ENCODE measurements around the gene USHBP1. TPM values are rescaled to one million over a fixed set of nuclear protein-coding genes. Genes with fewer than 3 reads are reported as not detected.
A peak's percentile ranks its signal among the peaks of the same experiment; 100 is the strongest.

USHBP1 gene
- total RNA-seq, 1 donor from 2014 or later, result not detected

DNA sequence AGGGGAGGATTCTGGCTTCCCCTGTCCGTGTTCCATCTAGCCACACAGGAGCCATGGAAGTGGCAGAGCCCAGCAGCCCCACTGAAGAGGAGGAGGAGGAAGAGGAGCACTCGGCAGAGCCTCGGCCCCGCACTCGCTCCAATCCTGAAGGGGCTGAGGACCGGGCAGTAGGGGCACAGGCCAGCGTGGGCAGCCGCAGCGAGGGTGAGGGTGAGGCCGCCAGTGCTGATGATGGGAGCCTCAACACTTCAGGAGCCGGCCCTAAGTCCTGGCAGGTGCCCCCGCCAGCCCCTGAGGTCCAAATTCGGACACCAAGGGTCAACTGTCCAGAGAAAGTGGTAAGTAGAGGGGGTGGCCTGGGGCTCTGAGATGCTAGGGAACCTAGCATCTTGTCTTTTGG, 4.2 kb upstream of the USHBP1 start:
- Mint-ChIP-seq H3K4me3 (ENCODE audit: unreplicated experiment) (peak overlapping the region; percentile 84), H3K4me1 (ENCODE audit: unreplicated experiment) (peaks cover 7% of the 10 kb centered on the region), H3K27me3 (ENCODE audit: unreplicated experiment) (no peaks in the 10 kb centered on the region), H3K27ac (ENCODE audit: unreplicated experiment) (no peak overlapping the region), H3K36me3 (ENCODE audit: unreplicated experiment) (peaks cover 11% of the 10 kb centered on the region), H3K9me3 (ENCODE audit: unreplicated experiment) (no peaks in the 10 kb centered on the region)
- TF ChIP-seq, protein P1, sequence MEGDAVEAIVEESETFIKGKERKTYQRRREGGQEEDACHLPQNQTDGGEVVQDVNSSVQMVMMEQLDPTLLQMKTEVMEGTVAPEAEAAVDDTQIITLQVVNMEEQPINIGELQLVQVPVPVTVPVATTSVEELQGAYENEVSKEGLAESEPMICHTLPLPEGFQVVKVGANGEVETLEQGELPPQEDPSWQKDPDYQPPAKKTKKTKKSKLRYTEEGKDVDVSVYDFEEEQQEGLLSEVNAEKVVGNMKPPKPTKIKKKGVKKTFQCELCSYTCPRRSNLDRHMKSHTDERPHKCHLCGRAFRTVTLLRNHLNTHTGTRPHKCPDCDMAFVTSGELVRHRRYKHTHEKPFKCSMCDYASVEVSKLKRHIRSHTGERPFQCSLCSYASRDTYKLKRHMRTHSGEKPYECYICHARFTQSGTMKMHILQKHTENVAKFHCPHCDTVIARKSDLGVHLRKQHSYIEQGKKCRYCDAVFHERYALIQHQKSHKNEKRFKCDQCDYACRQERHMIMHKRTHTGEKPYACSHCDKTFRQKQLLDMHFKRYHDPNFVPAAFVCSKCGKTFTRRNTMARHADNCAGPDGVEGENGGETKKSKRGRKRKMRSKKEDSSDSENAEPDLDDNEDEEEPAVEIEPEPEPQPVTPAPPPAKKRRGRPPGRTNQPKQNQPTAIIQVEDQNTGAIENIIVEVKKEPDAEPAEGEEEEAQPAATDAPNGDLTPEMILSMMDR (IDR thresholded peaks at IDR 0.05), result no peak
- DNase-seq (ENCODE audit: extremely low spot score, unreplicated experiment), result no peak

DNA sequence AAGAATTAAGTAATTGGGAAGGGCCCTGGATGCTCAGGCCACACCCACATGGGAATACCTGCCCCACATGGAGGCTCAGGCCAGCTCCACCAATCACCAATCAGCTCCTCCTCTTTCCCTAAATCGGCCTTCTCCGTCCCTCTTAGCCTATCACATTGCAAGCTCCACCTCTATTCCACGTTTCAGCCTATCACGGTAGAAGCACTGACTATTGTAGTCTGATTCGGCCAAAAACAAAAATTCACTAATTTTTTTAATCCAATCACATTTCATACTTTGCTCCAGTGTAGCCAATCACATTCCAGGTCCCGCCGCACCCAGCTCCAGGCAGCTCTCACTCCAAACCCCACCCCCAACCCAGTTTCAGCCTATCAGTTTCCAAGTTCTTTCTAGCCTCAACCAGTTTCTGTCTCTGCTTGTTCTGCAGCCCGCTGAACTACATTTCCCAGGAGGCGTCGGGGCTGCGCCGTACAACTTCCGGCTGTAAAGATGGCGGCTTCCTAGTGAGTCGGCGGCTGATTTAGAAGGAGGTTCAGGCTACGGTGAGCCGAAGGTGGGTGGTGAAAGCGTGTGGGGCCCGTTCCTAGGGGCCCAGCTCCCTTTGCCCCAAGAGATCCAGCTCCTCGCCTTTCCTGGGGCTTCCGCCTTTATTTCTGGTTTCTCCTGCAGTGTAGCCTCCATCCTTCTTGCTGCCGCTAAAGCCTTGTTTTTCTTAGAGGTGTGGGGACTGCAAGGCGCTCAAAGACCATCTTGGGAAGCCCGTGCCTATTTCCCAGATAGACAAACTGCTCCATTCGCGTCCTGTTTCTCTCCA, 2.6 kb upstream of the USHBP1 start, which contains the start of gene BABAM1:
Gene BABAM1 (plus strand): TSS at position 469 of the 814 bp plus-strand sequence. CDS start 1,364 bp downstream, outside the sequence.
- H3K4me3 Mint-ChIP-seq (ENCODE audit: unreplicated experiment), result peak within 1 kb of the TSS; percentile 84

DNA sequence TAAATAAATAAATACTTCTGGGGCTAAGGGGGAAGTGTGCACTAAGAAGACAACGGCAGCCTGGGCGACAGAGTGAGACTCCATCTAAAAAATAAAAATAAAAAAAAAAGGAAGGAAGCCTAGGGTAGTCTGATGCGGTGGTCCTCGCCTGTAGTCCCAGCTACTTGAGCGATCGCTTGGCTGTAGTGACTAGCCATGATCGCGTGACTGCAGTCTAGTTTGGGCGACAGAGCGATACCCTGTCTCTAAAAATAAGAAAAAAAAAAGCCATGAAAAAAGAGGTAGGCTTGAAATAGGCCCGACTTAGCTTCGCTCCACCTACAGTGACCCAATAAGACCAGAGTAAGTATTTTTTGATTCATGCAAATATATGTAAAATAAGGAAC, 2.0 kb upstream of the USHBP1 start:
- TF ChIP-seq, protein P1 (IDR thresholded peaks at IDR 0.05), result no peak
- H3K27me3 Mint-ChIP-seq (ENCODE audit: unreplicated experiment), result no peaks in the 10 kb centered on the region
- H3K4me1 Mint-ChIP-seq (ENCODE audit: unreplicated experiment), result peaks cover 7% of the 10 kb centered on the region
- DNase-seq (ENCODE audit: extremely low spot score, unreplicated experiment), result no peak
- no peak overlapping the region for H3K4me3 Mint-ChIP-seq (ENCODE audit: unreplicated experiment)
- H3K36me3 Mint-ChIP-seq (ENCODE audit: unreplicated experiment), result peaks cover 8% of the 10 kb centered on the region
- peak overlapping the region; percentile 89 for H3K27ac Mint-ChIP-seq (ENCODE audit: unreplicated experiment)
- no peaks in the 10 kb centered on the region for H3K9me3 Mint-ChIP-seq (ENCODE audit: unreplicated experiment)

More for the DNA sequence above, 2.6 kb upstream of the USHBP1 start, which contains the start of gene BABAM1:
- TF ChIP-seq, protein P1 (IDR thresholded peaks at IDR 0.05), result no peak
- Mint-ChIP-seq H3K4me1 (ENCODE audit: unreplicated experiment) (peaks cover 7% of the 10 kb centered on the region), H3K27ac (ENCODE audit: unreplicated experiment) (peak within 1 kb of the TSS; percentile 89), H3K9me3 (ENCODE audit: unreplicated experiment) (no peaks in the 10 kb centered on the region), H3K27me3 (ENCODE audit: unreplicated experiment) (no peaks in the 10 kb centered on the region), H3K36me3 (ENCODE audit: unreplicated experiment) (peaks cover 9% of the 10 kb centered on the region)
- DNase-seq (ENCODE audit: extremely low spot score, unreplicated experiment), result peak; percentile 98

GRCh38 chr19:17266026-17266425, 1.5 kb upstream of the USHBP1 start:
- Mint-ChIP-seq H3K27me3 (ENCODE audit: unreplicated experiment) (no peaks in the 10 kb centered on the region), H3K36me3 (ENCODE audit: unreplicated experiment) (peaks cover 3% of the 10 kb centered on the region), H3K4me3 (ENCODE audit: unreplicated experiment) (no peak overlapping the region), H3K4me1 (ENCODE audit: unreplicated experiment) (peaks cover 7% of the 10 kb centered on the region), H3K9me3 (ENCODE audit: unreplicated experiment) (no peaks in the 10 kb centered on the region), H3K27ac (ENCODE audit: unreplicated experiment) (no peak overlapping the region)
- TF ChIP-seq, protein P1 (IDR thresholded peaks at IDR 0.05), result no peak
- no peak for DNase-seq (ENCODE audit: extremely low spot score, unreplicated experiment)

All from osteocyte (in vitro differentiated cells).